BE2C (cell line): ENCODE measurements around the gene PTBP1.

Source experiments
- DNase-seq: peaks from one replicate; pipeline ENCODE4 v3.0.0-alpha.2; 2020
- H3K27me3 ChIP-seq: fragments of 250-450 bp; sonication (Bioruptor Pico); 2 replicates; pipeline ENCODE4 v1.5.1; 2020; ENCODE audit warnings: mild to moderate bottlenecking
- H3K36me3 ChIP-seq: fragments of 250-450 bp; sonication (Bioruptor Pico); 2 replicates; pipeline ENCODE4 v1.5.1; 2020; ENCODE audit warnings: mild to moderate bottlenecking
- H3K4me1 ChIP-seq: fragments of 250-450 bp; sonication (Bioruptor Pico); 2 replicates; pipeline ENCODE4 v1.5.1; 2020
- H3K4me3 ChIP-seq: 2 replicates; pipeline ENCODE4 v1.5.1; 2011; ENCODE audit warnings: low read depth, low read length
- H3K9me3 ChIP-seq: fragments of 250-450 bp; sonication (Bioruptor Pico); 2 replicates; pipeline ENCODE4 v1.5.1; 2020
- CTCF ChIP-seq: IDR thresholded peaks from 2 replicates; pipeline ENCODE4 v1.5.1; 2012; ENCODE audit warnings: mild to moderate bottlenecking, low read depth, low read length

The PTBP1 gene

GRCh38 chr19:799076-799881 lies 2.0 kb downstream of the PTBP1 start:
- Histone ChIP-seq H3K9me3 (no peaks in the 10 kb centered on the region), H3K4me1 (peaks cover 22% of the 10 kb centered on the region), H3K27me3 (no peaks in the 10 kb centered on the region), H3K36me3 (peaks cover 64% of the 10 kb centered on the region), H3K4me3 (peak overlapping the region; percentile 96)
- TF ChIP-seq CTCF: peak; percentile 30
- DNase-seq: peak; percentile 65

- Histone ChIP-seq H3K36me3 (peaks cover 76% of the 10 kb centered on the region), H3K4me1 (peaks cover 31% of the 10 kb centered on the region), H3K27me3 (no peaks in the 10 kb centered on the region), H3K9me3 (no peaks in the 10 kb centered on the region), H3K4me3 (peak overlapping the region; percentile 96)
- peak; percentile 58 for DNase-seq
- 0 out of 2 replicates have a peak, but pooled peaks have one; percentile 1 for TF ChIP-seq CTCF
These were observed 3.2 kb downstream of the PTBP1 start for GRCh38 chr19:800360-801029.

- Histone ChIP-seq H3K4me3 (peak overlapping the region; percentile 96), H3K36me3 (peaks cover 84% of the 10 kb centered on the region), H3K4me1 (peaks cover 32% of the 10 kb centered on the region), H3K27me3 (no peaks in the 10 kb centered on the region), H3K9me3 (no peaks in the 10 kb centered on the region)
- no peak for TF ChIP-seq CTCF
- DNase-seq: peak; percentile 78
These were observed 4.0 kb downstream of the PTBP1 start for GRCh38 chr19:801030-801860.

GRCh38 chr19:801861-802497 lies 4.7 kb downstream of the PTBP1 start:
- H3K9me3 ChIP-seq: no peaks in the 10 kb centered on the region
- TF ChIP-seq CTCF: no peak
- H3K4me1 ChIP-seq: peaks cover 32% of the 10 kb centered on the region
- DNase-seq: no peak
- no peaks in the 10 kb centered on the region for H3K27me3 ChIP-seq
- H3K36me3 ChIP-seq: peaks cover 91% of the 10 kb centered on the region
- peak overlapping the region; percentile 96 for H3K4me3 ChIP-seq

GRCh38 chr19:802498-803098 lies 5.3 kb downstream of the PTBP1 start:
- no peak for TF ChIP-seq CTCF
- Histone ChIP-seq H3K36me3 (peaks cover 97% of the 10 kb centered on the region), H3K4me3 (peak overlapping the region; percentile 96), H3K9me3 (no peaks in the 10 kb centered on the region), H3K27me3 (no peaks in the 10 kb centered on the region), H3K4me1 (peaks cover 32% of the 10 kb centered on the region)
- no peak for DNase-seq
